SK-N-DZ (cell line): ENCODE data around the gene FBXL12.
"Not testable (repeated sequence)": the region's sequence is repeated elsewhere in the genome, so short reads cannot be mapped to it uniquely, and the experiment has no call there.

Experiments used
- DNase-seq: peaks from one replicate; pipeline ENCODE4 v3.0.0-alpha.2; 2015; ENCODE audit warnings: low spot score
- small RNA-seq, 2 experiments: library from RNA; depleted of rRNA; stranded (forward); fragments of <200 nt; gene quantifications; one replicate each; pipeline ENCODE3, GENCODE V24; 2014

The FBXL12 gene

GRCh38 chr19:9792206-9793070, 26.4 kb downstream of the FBXL12 start:
- peak; percentile 82 for DNase-seq

- DNase-seq, result peak; percentile 85
Measured at GRCh38 chr19:9791552-9792205, 27.2 kb downstream of the FBXL12 start.

GRCh38 chr19:9791073-9791367, 27.9 kb downstream of the FBXL12 start:
- not testable (repeated sequence) for DNase-seq

- DNase-seq, result not testable (repeated sequence)
Measured at GRCh38 chr19:9789579-9789978, 29.3 kb downstream of the FBXL12 start.

- no peak for DNase-seq
Measured at GRCh38 chr19:9789066-9789465, 29.8 kb downstream of the FBXL12 start.

- not testable (repeated sequence) for DNase-seq
Measured at GRCh38 chr19:9788604-9789003, 30.3 kb downstream of the FBXL12 start.

- no peak for DNase-seq
Measured at GRCh38 chr19:9786819-9787218, 32.1 kb downstream of the FBXL12 start.

- no peak for DNase-seq
Measured at GRCh38 chr19:9786342-9786741, 32.5 kb downstream of the FBXL12 start.

- peak; percentile 89 for DNase-seq
Measured at GRCh38 chr19:9785367-9786331, 33.2 kb downstream of the FBXL12 start.

- not testable (repeated sequence) for DNase-seq
Measured at GRCh38 chr19:9784163-9784496, 34.7 kb downstream of the FBXL12 start.

- DNase-seq, result no peak
Measured at GRCh38 chr19:9782338-9782737, 36.5 kb downstream of the FBXL12 start.

- peak; percentile 97 for DNase-seq
Measured at GRCh38 chr19:9768175-9769112, 50.4 kb downstream of the FBXL12 start, which contains the start of gene ZNF846. Gene ZNF846 (minus strand): TSS chr19:9768738. CDS start chr19:9764950, 3,788 bp downstream.

Small RNA genes lying within 50 kb of the gene (small RNA-seq; reads per million reads assigned to genes)
- gene RF00156, result 0.03 to 0.04 reads per million in 2 experiments
